ENCODE results near the gene ASCC2.

DNA sequence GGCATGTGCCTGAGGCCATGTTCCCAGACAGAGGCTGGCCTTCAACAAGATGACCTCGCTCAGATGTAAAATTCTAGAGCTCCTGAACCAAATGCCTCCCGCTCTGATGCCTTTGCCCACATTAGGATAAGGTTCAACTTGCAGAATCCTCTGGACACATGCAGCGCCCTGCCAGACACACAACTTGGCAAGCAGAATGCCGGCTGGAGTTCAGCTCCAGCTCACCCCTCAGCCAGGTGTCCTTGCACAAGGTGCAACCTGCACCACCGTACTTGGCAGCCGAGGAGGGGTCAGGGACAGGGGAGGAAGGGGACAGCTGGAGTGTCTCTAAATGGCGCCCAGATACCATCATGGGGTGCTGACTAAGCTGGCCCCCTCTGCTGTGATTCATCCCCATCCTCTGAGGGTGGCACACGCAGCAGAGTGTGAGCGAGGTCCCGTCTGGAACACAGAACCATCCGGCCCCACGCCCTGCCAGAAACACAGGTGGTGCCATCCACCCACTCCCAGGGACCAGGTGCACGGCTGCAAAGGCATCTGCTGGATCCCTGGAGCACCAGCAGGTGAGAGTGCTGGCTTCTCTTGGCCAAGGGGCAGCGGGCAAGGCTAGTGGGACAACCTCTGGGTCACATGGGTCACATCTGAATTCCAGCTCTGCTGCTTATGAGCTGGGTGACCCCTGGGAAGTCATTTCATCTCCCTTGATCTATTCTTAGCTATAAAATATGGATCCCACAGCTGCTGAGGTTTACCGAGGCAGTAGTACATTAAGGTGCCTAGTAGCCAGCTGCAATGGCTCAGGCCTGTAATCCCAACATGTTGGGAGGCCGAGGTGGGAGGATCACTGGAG is 84.0 kb downstream of the ASCC2 start:
- TF ChIP-seq, protein P1, sequence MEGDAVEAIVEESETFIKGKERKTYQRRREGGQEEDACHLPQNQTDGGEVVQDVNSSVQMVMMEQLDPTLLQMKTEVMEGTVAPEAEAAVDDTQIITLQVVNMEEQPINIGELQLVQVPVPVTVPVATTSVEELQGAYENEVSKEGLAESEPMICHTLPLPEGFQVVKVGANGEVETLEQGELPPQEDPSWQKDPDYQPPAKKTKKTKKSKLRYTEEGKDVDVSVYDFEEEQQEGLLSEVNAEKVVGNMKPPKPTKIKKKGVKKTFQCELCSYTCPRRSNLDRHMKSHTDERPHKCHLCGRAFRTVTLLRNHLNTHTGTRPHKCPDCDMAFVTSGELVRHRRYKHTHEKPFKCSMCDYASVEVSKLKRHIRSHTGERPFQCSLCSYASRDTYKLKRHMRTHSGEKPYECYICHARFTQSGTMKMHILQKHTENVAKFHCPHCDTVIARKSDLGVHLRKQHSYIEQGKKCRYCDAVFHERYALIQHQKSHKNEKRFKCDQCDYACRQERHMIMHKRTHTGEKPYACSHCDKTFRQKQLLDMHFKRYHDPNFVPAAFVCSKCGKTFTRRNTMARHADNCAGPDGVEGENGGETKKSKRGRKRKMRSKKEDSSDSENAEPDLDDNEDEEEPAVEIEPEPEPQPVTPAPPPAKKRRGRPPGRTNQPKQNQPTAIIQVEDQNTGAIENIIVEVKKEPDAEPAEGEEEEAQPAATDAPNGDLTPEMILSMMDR (IDR thresholded peaks at IDR 0.05; ENCODE audit: extremely low read depth in 1 of 2, insufficient read depth in 1 of 2, low read depth in 1 of 2, low read length in 2 of 2) = no peak
- TF ChIP-seq FOS (IDR thresholded peaks at IDR 0.05; ENCODE audit: borderline replicate concordance, insufficient read depth, low read length) (no peak), POLR2A (IDR thresholded peaks at IDR 0.05; ENCODE audit: low read depth, low read length) (no peak), MYC (IDR thresholded peaks at IDR 0.05; ENCODE audit: low read depth, low read length) (no peak), JUN (IDR thresholded peaks at IDR 0.05; ENCODE audit: borderline replicate concordance, insufficient read depth, insufficient read length, low read depth) (no peak), POLR2AphosphoS5 (IDR thresholded peaks at IDR 0.05; ENCODE audit: insufficient read depth, low read depth, low read length) (no peak)
- TF ChIP-seq, protein P2, sequence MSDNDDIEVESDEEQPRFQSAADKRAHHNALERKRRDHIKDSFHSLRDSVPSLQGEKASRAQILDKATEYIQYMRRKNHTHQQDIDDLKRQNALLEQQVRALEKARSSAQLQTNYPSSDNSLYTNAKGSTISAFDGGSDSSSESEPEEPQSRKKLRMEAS (IDR thresholded peaks at IDR 0.05; ENCODE audit: insufficient read depth, insufficient read length) = no peak

Data from endothelial cell of umbilical vein (primary cell).